IPS-18c (cell line): Measurements from ENCODE around the gene CCDC183.
"Not testable (repeated sequence)": the region's sequence is repeated elsewhere in the genome, so short reads cannot be mapped to it uniquely, and the experiment has no call there.

Source experiments
- H3K4me3 ChIP-seq: 2 replicates; pipeline ENCODE4 v1.7.0; 2013; ENCODE audit warnings: low read depth, mild to moderate bottlenecking, low read length, moderate library complexity; ENCODE audit not compliant: insufficient read depth
- H3K9me3 ChIP-seq: one replicate; pipeline ENCODE4 v1.6.1; 2013; ENCODE audit warnings: mild to moderate bottlenecking, low read length, moderate library complexity; ENCODE audit not compliant: control insufficient read depth, insufficient read depth

Gene CCDC183

DNA sequence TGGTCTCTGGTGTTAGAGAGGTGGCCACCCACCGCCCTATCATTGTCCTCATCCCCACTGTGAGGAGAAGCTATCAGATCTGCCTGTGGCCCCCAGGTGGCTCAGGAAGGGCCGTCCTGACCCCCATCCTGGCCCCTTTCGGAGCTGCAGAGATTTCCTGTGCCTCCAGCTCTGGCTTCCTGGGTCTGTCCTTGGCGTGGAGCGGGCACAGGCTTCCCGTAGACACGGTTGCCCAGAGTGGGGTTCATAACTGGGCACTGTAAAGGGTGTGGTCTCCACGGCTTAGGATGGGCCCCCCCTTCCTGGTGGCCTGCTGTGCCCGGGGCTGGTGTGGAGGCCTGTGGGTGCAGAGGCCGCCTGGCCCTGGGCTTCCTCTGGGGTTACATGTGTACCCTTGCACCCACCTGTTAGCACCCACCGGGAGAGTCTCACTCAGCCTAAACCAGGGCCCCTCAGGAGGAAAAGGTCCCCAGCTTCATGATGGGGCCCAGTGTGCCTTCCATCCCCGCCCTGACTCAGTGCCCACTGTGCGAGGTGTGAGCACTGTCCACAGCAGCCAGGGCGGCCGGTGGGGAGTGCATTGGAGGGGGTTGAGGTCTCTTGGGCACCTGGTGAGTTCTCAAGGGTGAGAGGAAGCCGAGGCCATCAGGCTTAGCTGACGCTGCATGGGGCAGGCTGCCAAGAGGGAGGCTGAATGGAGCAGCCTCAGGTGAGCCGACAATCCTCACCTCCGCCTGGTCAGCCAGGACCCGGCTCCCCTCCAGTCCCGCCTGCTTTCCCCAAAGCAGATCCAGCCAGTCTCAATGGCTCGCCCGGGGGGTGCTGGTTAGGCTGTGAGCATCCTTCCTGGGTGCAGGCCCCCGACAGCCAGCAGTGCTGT is 30.8 kb downstream of the CCDC183 start:
- Histone ChIP-seq H3K4me3 (no peak overlapping the region), H3K9me3 (no peaks in the 10 kb centered on the region)

DNA sequence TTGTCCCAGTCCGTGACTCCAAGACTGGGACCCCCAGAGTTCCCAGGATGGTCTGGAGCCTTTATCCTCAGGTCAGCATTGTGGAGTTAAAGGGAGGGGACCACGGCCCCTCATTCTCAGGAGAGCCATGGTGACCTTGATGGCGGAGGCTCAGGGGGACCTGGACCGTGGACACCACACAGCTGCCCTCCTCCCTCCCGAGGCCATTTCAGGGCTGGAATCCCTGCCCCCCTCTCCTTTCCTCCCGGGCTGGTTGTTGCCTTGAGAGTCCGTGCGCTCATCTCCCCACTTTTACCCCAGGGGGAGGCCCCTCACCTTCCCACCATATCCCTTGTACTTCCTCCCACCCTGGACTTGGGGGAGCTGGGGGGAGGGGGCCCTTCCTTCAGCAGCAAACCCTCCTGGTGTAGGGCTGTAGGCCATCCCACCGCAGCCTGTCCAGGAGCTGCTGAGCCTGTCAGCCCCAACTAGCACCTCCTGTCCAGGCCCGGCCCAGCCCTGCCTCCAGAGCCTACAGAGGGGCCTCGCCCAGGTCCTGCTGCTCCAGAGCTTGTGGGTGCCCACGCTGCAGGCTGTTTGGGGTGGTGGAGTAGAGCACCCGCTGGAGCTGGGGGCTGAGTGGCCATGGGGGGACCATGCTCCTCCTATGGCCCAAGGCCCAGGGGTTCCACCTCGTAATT is 31.8 kb downstream of the CCDC183 start:
- no peak overlapping the region for H3K4me3 ChIP-seq
- H3K9me3 ChIP-seq, result no peaks in the 10 kb centered on the region

DNA sequence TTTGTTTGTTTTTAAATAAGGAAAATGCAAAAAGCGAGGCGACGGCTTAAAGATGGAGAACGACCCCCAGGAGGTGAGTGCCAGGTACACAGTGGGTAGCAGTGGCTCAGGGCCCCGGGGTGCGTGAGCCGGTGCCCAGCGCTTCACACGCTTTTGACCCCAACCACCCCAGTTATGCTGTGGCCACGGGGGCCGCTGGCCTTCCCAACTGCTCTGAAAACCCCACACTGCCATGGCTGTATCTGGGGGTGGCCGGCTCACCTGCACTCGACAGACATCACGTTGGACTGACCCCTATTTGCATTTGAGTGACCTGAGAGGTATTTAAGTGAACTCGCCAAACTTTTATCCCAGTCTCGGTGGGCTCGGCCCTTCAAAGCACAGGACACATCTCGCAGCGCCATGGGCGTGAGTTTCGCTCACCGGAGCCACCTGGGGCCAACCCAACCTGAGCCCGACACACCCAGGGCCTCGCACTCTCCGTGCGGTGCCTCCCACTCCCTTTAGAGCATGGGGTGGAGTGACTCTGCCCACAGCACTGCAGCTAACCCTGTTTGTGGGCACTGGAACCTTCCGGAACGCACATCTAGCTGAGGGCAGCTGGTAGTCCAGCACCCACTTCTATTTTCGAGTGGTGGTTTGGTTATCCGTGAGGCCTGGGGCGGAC is 32.5 kb downstream of the CCDC183 start:
- Histone ChIP-seq H3K9me3 (no peaks in the 10 kb centered on the region), H3K4me3 (no peak overlapping the region)

DNA sequence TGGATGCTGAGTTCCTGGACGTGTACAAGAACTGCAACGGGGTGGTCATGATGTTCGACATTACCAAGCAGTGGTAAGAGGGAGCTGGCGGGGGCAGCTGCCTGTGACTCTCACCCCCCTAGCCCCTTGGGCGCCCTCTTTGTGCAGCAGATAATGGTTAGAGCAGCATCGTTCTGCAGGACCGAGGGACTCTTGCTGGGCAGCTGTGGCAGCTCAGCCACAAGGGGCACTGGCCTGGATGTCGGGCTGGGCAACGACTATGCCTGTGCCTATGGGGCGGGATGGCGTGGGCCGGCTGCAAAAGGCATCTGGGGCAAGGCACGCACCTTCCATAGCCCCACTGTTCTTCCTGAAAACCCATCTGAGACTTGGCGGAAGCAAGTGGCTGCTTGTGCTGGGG is 33.3 kb downstream of the CCDC183 start:
- H3K4me3 ChIP-seq, result no peak overlapping the region
- no peaks in the 10 kb centered on the region for H3K9me3 ChIP-seq

DNA sequence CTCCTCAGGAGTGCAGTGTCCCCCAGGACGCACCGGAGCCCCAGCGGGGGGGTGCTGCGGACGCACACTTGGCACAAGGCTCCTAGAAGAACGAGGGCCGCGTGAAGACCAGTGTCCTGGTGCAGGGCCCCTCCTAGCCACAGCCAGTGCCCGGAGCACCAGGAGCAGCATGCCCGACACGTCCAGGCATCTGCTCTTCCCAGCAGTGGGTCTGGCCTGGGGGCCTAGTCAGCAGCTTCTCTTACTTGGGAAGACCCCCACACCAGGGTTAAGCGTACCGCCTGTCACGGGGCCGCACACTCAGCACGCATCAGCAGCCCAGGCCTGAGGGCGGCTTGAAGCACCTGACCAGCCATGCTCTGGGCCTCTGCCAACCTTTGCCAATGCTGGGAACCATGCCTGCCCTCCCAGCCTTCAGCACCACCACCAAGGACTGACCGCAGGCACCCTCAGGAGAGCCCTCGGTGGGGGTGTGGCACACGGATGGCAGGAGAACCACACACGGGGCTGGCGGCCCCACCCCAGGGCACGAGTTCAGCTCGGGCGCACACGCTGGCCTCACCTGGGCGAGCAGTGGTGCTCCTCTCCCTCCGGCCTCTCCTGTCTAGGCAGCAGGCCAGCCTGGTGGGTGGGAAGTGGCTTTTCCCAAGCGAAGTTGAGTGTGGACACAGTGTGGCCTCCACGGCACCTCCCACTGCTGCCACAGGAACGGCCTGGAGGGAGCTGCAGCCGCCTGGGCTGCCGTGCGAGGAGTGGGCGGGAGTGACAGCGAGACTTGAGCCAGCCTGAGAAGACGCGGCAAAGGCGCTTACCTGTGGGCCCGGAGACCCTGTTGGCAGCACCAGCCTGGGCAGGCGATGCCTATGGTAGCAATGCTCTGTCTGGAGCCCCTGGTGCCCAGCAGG is 34.1 kb downstream of the CCDC183 start:
- Histone ChIP-seq H3K9me3 (no peaks in the 10 kb centered on the region), H3K4me3 (no peak overlapping the region)

DNA sequence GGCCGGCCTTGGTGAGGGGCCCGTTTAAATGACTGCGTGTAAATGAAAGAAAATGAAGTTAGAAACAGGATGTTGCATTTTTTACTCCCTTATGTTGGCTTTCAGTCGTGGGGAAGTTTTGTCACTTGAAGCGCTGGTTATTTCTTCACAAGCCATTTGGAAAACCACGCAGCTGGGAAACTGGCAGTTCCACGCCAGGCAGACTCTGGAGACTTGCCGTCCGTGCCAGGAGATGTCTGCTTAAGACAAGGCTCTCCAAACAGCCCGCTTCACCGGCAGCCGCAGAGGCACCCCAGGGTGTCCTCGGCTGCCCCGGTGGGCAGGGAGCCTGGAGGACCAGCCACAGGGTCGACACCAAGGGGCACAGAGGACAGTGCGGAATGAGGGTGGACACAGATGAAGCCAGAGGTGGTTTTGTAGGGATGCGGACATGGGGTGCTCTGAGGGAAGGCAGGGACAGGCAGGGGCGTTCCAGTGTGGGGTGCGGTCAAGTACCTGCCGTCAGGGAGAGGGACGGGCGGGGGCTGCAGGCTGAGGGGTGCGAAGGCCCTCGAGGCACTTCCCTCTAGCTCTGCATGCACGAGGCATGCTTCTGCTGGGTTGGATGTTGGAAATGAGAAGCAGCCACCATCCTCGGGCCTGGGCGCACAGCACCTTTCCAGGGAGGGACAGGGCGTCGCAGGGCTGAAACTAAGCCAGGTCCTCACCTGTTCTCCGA is 35.0 kb downstream of the CCDC183 start:
- no peaks in the 10 kb centered on the region for H3K9me3 ChIP-seq
- H3K4me3 ChIP-seq, result no peak overlapping the region

DNA sequence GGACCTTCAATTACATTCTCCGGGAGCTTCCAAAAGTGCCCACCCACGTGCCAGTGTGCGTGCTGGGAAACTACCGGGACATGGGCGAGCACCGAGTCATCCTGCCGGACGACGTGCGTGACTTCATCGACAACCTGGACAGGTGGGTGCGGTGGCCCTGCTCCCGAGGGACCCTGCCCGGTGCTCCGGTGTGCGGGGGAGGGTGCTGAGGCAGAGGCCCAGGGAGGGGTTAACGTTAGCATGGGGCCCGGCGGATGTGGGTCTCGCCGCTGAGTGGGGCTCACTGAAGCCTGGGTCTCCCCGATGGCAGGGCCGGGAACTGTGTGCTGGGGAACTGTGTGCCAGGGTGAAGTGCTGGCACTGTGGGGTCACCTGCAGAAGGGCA is 35.6 kb downstream of the CCDC183 start:
- Histone ChIP-seq H3K4me3 (no peak overlapping the region), H3K9me3 (no peaks in the 10 kb centered on the region)

DNA sequence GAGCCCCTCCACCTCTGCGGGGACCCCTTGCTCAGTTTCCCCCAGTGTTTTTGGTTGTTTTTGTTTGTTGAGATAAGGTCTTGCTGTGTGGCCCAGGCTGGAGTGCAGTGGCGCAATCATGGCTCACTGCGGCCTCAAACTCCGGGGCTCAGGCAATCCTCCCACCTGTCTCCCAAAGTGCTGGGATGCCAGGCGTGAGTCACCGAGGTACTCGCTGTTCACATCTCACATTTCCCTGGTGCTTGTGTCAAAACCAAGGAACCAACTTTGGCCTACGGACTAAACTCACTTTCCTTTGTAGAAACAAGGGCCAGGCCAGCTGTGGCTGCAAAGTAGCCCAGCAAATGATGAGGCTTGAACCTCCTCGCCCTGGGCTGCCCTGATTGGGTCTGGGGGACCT is 36.4 kb downstream of the CCDC183 start:
- Histone ChIP-seq H3K4me3 (no peak overlapping the region), H3K9me3 (no peaks in the 10 kb centered on the region)

DNA sequence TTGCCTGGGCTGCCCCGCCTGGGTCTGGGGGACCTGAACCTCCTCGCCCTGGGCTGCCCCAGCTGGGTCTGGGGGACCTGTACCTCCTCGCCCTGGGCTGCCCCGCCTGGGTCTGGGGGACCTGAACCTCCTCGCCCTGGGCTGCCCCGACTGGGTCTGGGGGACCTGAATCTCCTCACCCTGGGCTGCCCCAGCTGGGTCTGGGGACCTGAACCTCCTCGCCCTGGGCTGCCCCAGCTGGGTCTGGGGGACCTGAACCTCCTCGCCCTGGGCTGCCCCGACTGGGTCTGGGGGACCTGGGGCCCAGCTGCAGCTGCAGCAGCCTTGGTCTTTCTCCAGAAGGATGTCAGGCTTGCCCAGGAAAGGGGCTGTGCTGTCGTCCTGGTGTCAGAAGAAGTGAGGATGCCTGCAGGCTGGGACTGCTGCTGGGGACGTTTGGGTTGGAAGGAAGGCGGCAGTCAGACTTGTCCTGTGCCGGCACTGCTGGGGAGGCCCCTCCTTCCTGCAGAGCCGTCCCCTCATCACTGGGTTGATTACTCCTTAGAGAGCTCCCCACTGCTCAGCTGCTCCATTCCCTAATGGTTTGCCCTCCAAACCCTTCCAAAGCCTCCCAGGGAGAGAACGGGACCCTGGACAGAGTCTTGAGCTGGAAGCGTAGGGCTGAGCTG is 37.4 kb downstream of the CCDC183 start:
- not testable (repeated sequence) for H3K4me3 ChIP-seq, H3K9me3 ChIP-seq

DNA sequence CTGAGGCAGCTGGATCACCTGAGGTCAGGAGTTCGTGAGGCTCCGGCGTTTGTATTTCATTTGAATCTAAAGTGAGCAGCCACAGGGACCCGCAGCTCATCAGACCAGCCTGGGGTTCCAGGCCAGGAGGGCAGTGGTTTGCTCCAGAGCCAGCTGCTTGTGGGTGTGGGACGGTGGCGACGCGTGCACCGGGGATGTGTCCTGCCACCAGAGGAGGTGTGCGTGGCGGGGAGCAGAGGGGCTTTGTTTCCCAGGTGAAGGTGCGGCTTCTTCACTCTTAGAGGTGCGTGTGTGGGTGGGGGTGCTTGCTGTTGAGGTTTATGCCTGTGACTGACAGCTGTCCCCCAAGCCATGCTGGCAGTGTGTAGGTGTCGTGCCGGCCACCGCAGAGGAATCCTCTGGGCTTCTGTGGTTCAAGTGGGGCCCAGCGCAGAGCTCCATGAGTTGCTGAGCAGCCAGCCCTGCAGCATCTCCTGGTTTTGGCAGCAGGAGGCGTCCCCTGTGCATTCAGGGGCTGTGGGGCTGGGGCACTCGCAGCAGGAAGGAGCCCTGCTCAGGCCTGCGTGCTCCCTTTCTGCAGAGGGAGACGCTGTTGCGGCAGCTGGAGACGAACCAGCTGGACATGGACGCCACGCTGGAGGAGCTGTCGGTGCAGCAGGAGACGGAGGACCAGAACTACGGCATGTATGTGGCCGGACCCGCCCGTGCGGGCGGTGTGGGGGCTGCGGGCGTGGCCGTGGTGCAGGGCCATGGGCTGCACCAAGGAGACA is 39.2 kb downstream of the CCDC183 start:
- H3K4me3 ChIP-seq, result no peak overlapping the region

DNA sequence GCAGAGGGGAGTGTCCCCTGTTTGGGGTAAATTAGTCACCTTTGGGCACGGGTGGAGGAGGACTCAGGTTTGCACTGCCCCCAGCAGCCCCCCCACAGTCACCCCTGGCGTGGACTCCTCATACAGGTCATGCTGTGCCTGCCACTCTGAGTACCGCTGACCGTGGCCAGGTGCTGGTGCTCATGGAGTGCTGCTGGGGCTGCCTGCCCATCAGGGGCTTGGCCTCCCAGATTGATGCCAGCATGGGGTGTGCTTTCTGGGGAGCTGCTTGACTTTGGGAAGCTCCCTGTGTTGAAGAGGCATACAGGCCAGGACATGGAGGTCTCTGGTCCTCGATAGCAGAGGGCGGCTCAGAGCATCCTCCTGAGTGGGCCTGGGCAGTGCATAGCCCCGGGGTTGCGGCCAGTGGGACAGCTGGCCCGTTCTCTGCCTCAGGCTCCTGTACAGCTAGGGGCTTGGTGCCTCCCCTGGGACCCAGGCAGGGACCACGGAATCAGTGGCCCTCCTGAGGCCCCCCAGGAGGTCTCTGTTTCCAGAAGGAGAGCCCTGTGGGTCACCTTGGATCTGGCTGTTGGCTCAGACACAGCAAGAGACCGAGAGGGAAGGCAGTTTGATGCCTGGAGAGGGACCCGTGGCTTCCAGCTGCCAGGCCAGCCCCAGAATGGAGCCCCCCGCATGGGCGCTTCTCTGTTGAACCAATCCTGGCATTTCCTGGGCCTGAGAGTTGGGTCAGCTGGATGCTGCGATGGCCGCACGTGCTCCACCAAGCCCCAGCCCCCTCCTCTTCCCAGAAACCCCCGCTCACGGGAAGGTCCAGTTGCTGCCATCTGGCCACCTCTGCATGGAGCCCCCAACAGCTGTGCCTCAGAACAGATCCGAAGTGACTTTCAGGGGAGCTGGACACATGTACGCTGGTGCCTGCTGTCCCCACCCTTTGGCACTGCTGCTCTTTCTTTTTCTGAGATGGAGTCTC is 40.1 kb downstream of the CCDC183 start:
- no peaks in the 10 kb centered on the region for H3K9me3 ChIP-seq

More for the DNA sequence above, 39.2 kb downstream of the CCDC183 start:
- no peaks in the 10 kb centered on the region for H3K9me3 ChIP-seq

DNA sequence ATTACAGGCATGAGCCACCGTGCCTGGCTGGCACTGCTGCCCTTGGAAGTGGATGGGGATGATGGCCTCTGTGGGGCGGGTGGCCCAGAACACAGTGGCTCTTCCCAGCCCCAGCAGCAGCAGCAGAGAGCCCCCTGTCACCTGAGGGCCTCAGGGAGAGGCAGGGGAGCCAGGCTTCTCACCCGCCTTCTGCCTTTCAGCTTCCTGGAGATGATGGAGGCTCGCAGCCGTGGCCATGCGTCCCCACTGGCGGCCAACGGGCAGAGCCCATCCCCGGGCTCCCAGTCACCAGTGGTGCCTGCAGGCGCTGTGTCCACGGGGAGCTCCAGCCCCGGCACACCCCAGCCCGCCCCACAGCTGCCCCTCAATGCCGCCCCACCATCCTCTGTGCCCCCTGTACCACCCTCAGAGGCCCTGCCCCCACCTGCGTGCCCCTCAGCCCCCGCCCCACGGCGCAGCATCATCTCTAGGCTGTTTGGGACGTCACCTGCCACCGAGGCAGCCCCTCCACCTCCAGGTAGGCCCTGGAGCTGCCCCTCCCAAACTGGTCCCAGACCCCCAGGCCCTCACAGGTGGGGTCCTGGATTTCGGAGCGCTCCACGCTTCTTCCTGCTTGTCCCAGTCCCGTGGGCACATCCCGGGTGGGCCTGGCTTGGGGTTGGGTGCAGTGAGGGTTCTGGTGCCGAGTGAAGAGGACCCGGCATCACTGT is 41.2 kb downstream of the CCDC183 start:
- no peaks in the 10 kb centered on the region for H3K9me3 ChIP-seq
- H3K4me3 ChIP-seq, result no peak overlapping the region

More for the DNA sequence above, 40.1 kb downstream of the CCDC183 start:
- H3K4me3 ChIP-seq, result no peak overlapping the region

DNA sequence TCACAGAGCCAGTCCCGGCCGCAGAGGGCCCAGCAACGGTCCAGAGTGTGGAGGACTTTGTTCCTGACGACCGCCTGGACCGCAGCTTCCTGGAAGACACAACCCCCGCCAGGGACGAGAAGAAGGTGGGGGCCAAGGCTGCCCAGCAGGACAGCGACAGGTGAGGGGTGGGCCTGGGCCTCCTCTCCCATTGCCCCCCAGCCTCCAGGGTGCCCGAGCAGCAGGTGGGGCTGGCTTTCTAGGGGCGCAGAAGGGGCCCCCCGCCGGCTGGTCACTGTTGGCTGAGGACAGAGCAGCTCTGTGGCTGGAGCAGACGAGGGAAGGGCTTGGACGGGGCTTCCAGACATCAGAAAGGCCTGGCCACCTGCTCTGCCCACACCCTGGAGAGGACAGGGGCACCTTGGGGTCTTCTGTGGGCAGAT is 41.7 kb downstream of the CCDC183 start:
- H3K4me3 ChIP-seq, H3K9me3 ChIP-seq: not testable (repeated sequence)
